ENCODE measurements around the gene FLNA.
"Not testable (repeated sequence)": the region's sequence is repeated elsewhere in the genome, so short reads cannot be mapped to it uniquely, and the experiment has no call there.

Gene FLNA

DNA sequence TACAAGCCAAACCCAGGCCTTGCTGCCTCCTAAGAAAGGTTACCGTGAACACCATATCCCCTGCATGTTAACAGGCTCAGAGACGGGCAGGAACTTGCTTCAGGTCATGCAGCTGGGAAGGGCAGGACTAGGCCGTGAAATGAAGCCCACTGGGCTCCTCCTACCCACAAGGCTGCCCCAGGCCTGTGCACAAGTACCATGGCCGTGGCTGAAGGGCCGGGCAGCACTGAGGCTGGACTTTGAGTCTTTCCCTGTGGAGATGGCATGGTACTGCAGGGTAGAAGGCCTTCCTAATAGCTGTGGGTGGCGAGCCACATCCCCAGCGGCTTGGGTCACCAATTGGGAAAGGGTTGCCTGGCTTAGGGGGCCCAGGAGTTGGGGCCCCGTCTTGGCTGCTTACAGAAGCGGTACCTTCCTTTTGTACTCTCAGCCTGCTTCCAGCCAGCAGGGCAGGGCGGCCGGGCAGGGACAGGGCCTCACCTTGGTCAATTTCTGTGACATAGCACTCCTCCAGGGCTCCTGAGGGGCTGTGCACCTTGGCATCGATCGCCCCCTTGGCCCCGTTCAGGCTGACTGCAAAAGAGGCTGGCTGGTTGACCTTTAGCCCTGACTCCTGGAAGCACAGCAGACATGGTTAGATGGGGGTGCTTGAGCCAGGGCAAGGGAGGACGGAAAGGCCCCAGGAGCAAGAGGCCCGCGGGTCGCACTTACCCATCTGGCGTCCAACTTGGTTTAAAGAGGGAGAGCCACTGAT lies 23.8 kb downstream of the FLNA start:
- no peaks in the 10 kb centered on the region for H3K27me3 Mint-ChIP-seq

DNA sequence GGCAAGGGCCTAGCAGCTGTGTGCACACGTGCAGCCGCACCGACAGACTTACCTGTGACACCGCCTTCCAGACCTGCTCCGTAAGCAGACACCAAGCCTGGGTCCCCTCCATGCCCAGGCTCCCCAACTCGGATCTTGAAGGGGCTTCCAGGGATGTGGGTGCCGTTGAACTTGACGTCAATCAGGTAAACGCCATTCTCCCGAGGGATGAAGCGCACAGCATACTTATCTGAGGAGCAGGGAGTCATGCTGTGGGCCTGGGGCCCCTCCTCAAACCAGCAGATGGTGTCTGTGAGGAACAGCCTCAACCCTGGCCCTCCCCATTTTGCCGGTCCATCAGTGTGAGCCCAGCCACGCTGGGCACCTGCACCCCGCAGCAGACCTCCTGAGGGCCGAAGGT lies 24.5 kb downstream of the FLNA start:
- Mint-ChIP-seq H3K4me3 (no peak overlapping the region), H3K9me3 (no peaks in the 10 kb centered on the region), H3K36me3 (ENCODE audit: low read depth) (peaks cover 18% of the 10 kb centered on the region), H3K4me1 (peaks cover 38% of the 10 kb centered on the region), H3K27me3 (no peaks in the 10 kb centered on the region), H3K27ac (no peak overlapping the region)
- ATAC-seq (no peak), DNase-seq (no peak)

More for the DNA sequence above, 23.8 kb downstream of the FLNA start:
- Mint-ChIP-seq H3K4me1 (peaks cover 38% of the 10 kb centered on the region), H3K36me3 (ENCODE audit: low read depth) (peaks cover 18% of the 10 kb centered on the region), H3K27ac (no peak overlapping the region), H3K9me3 (no peaks in the 10 kb centered on the region), H3K4me3 (no peak overlapping the region)
- no peak for DNase-seq
- no peak for ATAC-seq

DNA sequence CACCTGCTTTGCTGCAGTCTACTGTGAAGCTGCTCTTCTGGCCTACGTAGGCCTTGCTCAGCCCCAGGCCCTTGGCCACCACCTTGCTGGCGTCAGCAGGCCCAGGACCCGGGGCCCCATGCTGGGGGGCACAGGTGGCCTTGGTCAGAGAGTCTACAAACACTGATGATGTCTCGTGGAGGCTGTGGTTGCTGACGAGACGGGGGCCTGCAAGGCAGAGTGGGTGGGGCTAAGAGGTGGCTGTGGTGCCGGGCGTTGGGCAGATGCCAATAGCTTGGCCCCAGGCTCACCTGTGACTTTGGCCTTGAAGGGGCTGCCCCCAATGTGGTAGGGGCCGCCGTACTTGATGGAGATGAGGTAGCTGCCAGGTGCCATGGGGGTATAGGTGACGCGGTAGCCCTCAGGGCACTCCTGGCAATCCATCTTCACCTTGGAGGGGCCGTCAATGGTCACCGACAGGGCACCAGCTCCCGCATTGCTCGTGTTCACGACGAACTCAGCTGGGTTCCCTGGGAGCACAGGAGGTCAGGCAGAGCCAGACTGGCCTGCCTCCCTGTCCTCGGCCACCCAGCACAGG lies 25.0 kb downstream of the FLNA start:
- Mint-ChIP-seq H3K36me3 (ENCODE audit: low read depth) (peaks cover 18% of the 10 kb centered on the region), H3K27ac (no peak overlapping the region), H3K9me3 (no peaks in the 10 kb centered on the region), H3K4me1 (peaks cover 36% of the 10 kb centered on the region), H3K27me3 (no peaks in the 10 kb centered on the region), H3K4me3 (no peak overlapping the region)
- ATAC-seq (no peak), DNase-seq (no peak)

DNA sequence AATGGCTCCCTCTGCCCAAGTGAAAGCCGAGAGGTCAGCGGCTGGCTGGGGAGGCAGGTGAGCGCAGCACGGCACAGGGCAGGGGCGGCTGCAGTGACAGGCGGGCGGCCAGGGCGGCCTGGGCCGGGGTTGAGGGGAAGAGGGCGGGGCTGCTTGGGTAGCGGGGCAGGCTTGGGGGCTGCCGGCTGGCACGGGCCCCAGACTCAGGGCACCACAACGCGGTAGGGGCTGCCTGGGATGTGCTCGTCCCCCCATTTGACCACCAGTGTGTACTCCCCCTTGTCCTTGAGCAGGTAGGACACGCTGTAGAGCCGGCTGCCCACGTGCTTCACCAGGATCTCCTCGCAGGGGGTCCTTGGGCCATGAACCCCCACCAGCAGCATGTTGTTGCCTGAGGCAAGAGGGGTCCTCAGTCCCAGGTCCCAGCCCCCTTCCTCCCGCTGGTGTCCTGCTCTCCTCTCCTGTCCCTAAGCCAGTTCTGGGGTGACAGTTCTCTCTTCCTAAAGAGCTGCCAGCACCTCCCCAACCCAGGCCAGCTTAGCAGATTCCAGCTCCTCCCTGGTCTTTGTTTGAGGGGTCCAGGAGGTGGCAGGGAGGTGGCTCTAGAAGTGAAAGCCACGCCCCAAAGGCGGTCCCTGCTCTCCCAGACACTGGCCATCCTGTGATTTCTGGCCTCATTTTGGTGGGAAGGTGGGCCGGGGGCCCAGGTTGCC lies 25.6 kb downstream of the FLNA start:
- no peaks in the 10 kb centered on the region for H3K27me3 Mint-ChIP-seq
- ATAC-seq (no peak), DNase-seq (no peak)
- no peaks in the 10 kb centered on the region for H3K9me3 Mint-ChIP-seq
- peaks cover 15% of the 10 kb centered on the region for H3K36me3 Mint-ChIP-seq (ENCODE audit: low read depth)
- H3K4me1 Mint-ChIP-seq = peaks cover 32% of the 10 kb centered on the region
- H3K4me3 Mint-ChIP-seq = no peak overlapping the region
- no peak overlapping the region for H3K27ac Mint-ChIP-seq

GRCh38 chrX:154348114-154348531 lies 26.3 kb downstream of the FLNA start:
- Mint-ChIP-seq H3K4me1 (peaks cover 28% of the 10 kb centered on the region), H3K4me3 (no peak overlapping the region), H3K9me3 (no peaks in the 10 kb centered on the region), H3K27ac (peak overlapping the region; percentile 60), H3K27me3 (no peaks in the 10 kb centered on the region), H3K36me3 (ENCODE audit: low read depth) (peaks cover 13% of the 10 kb centered on the region)
- ATAC-seq (no peak), DNase-seq (no peak)

GRCh38 chrX:154343620-154344019 lies 30.8 kb downstream of the FLNA start:
- not testable (repeated sequence) for H3K27me3 Mint-ChIP-seq, H3K4me3 Mint-ChIP-seq
- ATAC-seq = peak; percentile 38

GRCh38 chrX:154343063-154343462 lies 31.4 kb downstream of the FLNA start:
- H3K9me3 Mint-ChIP-seq; H3K27me3 Mint-ChIP-seq; H3K36me3 Mint-ChIP-seq (ENCODE audit: low read depth): not testable (repeated sequence)

More at GRCh38 chrX:154343620-154344019, 30.8 kb downstream of the FLNA start:
- not testable (repeated sequence) for H3K27ac Mint-ChIP-seq; H3K36me3 Mint-ChIP-seq (ENCODE audit: low read depth); DNase-seq; H3K9me3 Mint-ChIP-seq
- H3K4me1 Mint-ChIP-seq = peaks cover 11% of the 10 kb centered on the region

DNA sequence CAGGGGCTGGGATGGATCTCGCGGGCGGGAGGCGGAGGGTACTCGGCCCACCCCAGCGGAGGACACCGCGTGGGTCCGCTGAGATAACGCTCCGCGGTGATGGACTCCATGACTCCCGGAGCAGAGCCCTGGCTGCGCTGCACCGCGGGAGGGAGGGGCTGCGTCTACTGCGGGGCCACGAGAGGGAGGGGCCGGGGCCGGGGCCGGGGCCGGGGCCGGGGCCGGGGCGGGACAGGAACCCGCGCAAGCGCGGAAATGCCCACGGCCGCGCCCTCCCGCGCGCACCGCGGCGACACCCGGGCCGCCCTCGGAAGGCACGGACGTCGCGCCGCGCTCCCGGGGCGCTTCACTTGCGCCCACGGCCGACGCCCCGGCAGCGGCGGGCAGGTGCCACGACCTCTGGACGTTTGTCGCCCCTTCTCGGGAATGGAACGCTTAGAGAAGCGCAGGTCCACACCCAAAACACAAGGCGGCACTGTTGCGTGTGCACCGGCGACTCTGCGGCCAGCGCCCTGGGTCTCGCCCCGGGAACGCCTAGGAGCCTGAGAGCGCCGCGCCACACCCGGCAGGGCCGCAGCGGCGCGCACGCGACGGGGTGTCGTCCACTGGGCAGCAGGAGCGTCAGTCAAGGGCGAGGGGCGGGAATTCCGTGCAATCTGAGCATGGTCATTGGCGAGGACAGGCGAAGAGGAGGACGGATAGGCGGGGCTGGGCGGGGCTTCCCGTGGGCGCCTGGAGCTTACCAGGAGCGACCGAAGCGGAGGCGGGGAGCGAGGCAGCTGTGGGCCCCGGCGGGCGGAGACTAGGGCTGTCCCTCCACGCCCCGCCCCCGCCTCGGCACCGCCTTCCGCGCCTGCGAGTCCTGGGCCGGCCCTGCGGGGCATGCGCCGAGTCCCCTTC lies 32.8 kb downstream of the FLNA start:
- ATAC-seq = peak; percentile 65
- not testable (repeated sequence) for H3K36me3 Mint-ChIP-seq (ENCODE audit: low read depth); H3K27ac Mint-ChIP-seq; DNase-seq; H3K27me3 Mint-ChIP-seq; H3K9me3 Mint-ChIP-seq; H3K4me3 Mint-ChIP-seq; H3K4me1 Mint-ChIP-seq

More at GRCh38 chrX:154343063-154343462, 31.4 kb downstream of the FLNA start:
- not testable (repeated sequence) for H3K4me3 Mint-ChIP-seq, DNase-seq, H3K27ac Mint-ChIP-seq, H3K4me1 Mint-ChIP-seq
- peak; percentile 10 for ATAC-seq

- DNase-seq = peak; percentile 68
- Mint-ChIP-seq H3K4me3 (peak overlapping the region; percentile 52), H3K27me3 (no peaks in the 10 kb centered on the region), H3K27ac (peak overlapping the region; percentile 90), H3K4me1 (peaks cover 35% of the 10 kb centered on the region), H3K9me3 (no peaks in the 10 kb centered on the region), H3K36me3 (ENCODE audit: low read depth) (no peaks in the 10 kb centered on the region)
- peak; percentile 95 for ATAC-seq
These were observed 39.9 kb downstream of the FLNA start for GRCh38 chrX:154334496-154334895.

GRCh38 chrX:154333837-154334271 lies 40.6 kb downstream of the FLNA start:
- peak overlapping the region; percentile 90 for H3K27ac Mint-ChIP-seq
- peaks cover 39% of the 10 kb centered on the region for H3K4me1 Mint-ChIP-seq
- DNase-seq = no peak
- H3K27me3 Mint-ChIP-seq = no peaks in the 10 kb centered on the region
- H3K36me3 Mint-ChIP-seq (ENCODE audit: low read depth) = no peaks in the 10 kb centered on the region
- ATAC-seq = no peak
- H3K4me3 Mint-ChIP-seq = peak overlapping the region; percentile 52
- H3K9me3 Mint-ChIP-seq = no peaks in the 10 kb centered on the region

DNA sequence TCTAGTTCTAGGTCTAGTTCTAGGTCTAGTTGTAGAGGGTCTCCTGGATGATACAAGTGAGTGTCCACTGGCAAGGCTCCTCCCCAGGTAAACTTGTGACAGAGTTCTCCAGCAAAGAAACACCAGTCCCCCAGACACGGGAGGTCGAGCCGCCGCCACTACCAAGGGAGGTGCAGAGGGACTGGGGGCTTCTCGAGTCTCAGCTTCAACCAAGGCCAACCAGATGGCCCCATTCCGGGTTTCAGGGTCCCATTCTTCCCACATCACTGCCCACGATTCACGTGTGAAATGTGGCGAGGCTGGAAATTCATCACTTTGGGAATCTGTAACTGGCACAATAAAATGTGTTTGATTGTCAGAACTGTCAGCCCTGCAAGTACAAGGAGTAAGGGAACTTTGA lies 41.3 kb downstream of the FLNA start:
- Mint-ChIP-seq H3K4me1 (peaks cover 45% of the 10 kb centered on the region), H3K4me3 (no peak overlapping the region), H3K36me3 (ENCODE audit: low read depth) (no peaks in the 10 kb centered on the region), H3K27me3 (no peaks in the 10 kb centered on the region), H3K27ac (no peak overlapping the region), H3K9me3 (no peaks in the 10 kb centered on the region)
- DNase-seq (no peak), ATAC-seq (no peak)

- H3K9me3 Mint-ChIP-seq = no peaks in the 10 kb centered on the region
- H3K27ac Mint-ChIP-seq = no peak overlapping the region
- H3K4me3 Mint-ChIP-seq = no peak overlapping the region
- no peak for DNase-seq
- peaks cover 51% of the 10 kb centered on the region for H3K4me1 Mint-ChIP-seq
- no peak for ATAC-seq
- H3K36me3 Mint-ChIP-seq (ENCODE audit: low read depth) = no peaks in the 10 kb centered on the region
- H3K27me3 Mint-ChIP-seq = no peaks in the 10 kb centered on the region
These were observed 41.9 kb downstream of the FLNA start for GRCh38 chrX:154332561-154332960.

- H3K4me3 Mint-ChIP-seq = no peak overlapping the region
- no peak for ATAC-seq
- H3K9me3 Mint-ChIP-seq = no peaks in the 10 kb centered on the region
- H3K27ac Mint-ChIP-seq = no peak overlapping the region
- no peaks in the 10 kb centered on the region for H3K36me3 Mint-ChIP-seq (ENCODE audit: low read depth)
- H3K27me3 Mint-ChIP-seq = no peaks in the 10 kb centered on the region
- peaks cover 56% of the 10 kb centered on the region for H3K4me1 Mint-ChIP-seq
- no peak for DNase-seq
These were observed 45.1 kb downstream of the FLNA start for GRCh38 chrX:154329294-154329693.

DNA sequence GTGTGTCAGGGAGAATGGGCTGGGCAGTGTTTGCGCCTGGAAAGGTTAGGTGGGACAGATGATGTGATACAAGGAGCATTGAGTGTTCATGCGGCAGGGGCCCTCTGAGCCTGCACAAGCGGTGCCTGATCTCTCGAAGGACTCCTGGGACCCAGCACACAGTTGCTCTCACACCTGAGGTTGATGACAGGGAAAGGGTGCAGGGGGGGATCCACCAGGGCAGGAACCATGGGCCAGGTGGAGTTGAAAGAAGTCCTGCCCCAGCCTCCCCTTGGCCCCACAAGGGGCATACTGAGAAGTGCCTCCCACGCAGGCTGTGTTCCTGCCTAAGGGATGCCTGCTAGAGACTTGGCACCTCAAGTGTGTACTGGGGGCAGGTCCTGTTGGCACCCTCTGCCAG lies 45.8 kb downstream of the FLNA start:
- ATAC-seq = no peak
- H3K27me3 Mint-ChIP-seq = no peaks in the 10 kb centered on the region
- no peaks in the 10 kb centered on the region for H3K36me3 Mint-ChIP-seq (ENCODE audit: low read depth)
- no peaks in the 10 kb centered on the region for H3K9me3 Mint-ChIP-seq
- no peak overlapping the region for H3K27ac Mint-ChIP-seq
- no peak overlapping the region for H3K4me3 Mint-ChIP-seq
- DNase-seq = no peak
- H3K4me1 Mint-ChIP-seq = peaks cover 50% of the 10 kb centered on the region
